GM19463 (cell line): ENCODE results near the gene PLCG1.

Experiments
- ATAC-seq: cut with Tn5 transposase; IDR thresholded peaks from one replicate; pipeline ENCODE4 v1.9.1; 2021; ENCODE audit warnings: mild to moderate bottlenecking, moderate library complexity; ENCODE audit not compliant: unreplicated experiment

Gene PLCG1

DNA sequence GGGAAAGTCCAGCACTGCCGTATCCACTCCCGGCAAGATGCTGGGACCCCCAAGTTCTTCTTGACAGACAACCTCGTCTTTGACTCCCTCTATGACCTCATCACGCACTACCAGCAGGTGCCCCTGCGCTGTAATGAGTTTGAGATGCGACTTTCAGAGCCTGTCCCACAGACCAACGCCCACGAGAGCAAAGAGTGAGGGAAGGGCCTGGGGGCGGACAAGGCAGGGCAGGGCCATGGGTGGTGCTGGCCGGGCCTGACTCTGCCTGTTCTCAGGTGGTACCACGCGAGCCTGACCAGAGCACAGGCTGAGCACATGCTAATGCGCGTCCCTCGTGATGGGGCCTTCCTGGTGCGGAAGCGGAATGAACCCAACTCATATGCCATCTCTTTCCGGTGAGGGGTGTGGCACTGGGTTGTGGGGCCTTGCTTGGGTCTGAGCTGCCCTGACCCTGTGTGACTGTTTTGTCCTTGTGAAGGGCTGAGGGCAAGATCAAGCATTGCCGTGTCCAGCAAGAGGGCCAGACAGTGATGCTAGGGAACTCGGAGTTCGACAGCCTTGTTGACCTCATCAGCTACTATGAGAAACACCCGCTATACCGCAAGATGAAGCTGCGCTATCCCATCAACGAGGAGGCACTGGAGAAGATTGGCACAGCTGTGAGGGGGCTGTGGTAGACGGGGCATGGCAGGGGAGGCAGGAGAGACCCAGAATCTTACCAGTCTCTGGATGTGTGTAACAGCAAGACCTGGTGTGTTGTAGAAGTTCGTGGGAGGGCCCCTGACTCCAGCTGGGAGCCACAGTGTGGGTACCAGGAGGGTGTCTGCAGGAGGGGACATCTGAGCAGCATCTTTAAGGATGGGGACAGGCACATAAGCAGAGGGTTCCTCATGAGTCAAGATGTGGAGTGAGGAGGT is 29.1 kb downstream of the PLCG1 start:
- no peak for ATAC-seq

- no peak for ATAC-seq
Observed at GRCh38 chr20:41167118-41167470, 29.8 kb downstream of the PLCG1 start.

DNA sequence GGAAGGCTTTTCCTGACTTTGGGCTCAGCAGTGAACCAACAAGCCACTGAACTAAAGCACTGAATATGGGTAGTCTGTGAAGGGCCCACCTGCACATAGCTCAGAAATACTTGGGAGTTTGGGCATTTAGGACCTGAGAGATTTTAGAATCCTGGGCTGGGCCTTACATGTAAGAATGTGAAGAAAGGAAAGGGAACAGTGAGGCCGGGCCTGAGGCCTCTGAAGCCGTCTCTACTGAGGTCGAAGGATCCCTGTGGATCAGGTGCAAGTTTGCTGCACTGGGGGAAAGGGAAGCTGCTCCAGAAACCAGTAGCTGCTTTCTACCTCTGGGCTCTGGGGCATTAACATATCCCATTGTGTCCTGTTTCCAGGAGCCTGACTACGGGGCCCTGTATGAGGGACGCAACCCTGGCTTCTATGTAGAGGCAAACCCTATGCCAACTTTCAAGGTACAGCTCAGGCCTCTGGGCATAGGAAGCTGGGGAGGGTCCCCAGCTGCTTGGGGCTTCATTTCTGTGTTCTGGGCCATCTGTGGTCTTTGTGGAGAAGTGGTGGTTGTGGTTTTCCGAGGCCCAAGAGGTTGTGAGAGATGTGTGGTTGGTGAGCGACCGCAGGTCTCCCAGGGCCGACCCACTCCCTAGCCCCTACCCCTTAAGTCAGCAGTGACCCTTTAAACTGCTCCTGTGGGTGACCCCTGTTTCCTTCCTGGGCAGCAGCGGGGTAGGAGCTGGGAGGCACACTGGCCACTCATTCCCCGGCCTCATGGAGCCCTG is 30.3 kb downstream of the PLCG1 start:
- peak; percentile 47 for ATAC-seq

GRCh38 chr20:41168281-41169161 is 31.2 kb downstream of the PLCG1 start:
- ATAC-seq = no peak

- ATAC-seq = no peak
Observed at GRCh38 chr20:41169162-41169690, 31.9 kb downstream of the PLCG1 start.

- ATAC-seq = no peak
Observed at GRCh38 chr20:41169791-41170351, 32.5 kb downstream of the PLCG1 start.

DNA sequence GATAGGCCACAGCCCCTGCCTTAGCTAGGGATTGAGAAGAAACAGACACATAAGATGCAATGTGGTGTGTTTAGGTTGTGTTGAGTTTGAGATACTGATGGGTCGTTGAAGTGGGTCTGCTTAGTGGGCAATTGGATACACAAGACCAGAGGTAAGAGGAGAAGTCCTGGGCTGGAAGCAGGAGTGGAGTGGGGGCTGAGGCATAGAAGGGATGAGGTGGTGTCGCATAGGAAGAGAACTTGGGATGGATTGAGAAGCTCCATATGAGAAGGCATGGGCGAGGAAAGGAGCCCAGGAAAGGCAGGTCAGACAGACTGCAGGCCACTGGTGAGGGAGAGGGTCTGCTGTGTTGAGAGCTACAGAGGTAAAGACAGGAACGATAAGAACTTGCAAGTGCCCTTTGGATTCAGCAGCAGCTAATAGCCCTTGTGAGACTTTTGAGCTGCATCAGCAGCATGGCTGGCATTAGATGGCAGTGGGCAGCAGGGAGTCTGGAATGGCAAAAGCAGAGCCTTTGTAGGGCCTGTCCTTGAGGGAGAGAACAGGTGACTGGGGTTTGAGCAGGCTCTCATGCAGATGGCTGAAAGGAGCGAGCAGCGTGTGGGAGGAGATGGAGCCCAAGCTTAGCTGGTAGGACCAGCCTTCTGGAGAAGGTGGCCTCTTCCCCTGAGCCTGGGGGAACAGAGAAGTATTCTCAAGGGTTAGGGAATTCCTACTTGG is 33.2 kb downstream of the PLCG1 start:
- ATAC-seq = no peak

DNA sequence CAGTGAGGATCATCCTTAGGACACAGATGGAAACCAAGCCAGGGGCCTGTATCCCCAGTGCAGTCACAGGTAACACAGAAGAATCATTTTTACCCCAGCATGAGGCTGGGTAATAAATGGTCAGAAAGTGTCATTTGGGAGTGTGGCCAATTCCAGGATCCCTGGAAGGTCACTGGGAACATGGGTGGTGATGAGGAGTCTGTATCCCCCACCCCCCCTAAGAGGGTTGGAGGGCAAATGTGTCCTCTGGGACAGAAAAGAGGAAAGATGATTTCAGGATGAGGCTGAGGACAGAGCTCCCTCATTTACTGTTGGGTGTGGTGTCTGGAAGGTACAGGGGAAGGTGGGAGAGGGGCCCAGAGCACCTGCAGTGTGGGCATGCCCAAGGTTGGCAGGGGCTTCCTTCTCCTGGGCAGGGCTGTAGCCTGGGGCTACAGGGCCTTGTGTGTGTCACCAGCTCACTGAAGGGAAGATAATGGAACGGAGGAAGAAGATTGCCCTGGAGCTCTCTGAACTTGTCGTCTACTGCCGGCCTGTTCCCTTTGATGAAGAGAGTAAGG is 34.5 kb downstream of the PLCG1 start:
- ATAC-seq = no peak

DNA sequence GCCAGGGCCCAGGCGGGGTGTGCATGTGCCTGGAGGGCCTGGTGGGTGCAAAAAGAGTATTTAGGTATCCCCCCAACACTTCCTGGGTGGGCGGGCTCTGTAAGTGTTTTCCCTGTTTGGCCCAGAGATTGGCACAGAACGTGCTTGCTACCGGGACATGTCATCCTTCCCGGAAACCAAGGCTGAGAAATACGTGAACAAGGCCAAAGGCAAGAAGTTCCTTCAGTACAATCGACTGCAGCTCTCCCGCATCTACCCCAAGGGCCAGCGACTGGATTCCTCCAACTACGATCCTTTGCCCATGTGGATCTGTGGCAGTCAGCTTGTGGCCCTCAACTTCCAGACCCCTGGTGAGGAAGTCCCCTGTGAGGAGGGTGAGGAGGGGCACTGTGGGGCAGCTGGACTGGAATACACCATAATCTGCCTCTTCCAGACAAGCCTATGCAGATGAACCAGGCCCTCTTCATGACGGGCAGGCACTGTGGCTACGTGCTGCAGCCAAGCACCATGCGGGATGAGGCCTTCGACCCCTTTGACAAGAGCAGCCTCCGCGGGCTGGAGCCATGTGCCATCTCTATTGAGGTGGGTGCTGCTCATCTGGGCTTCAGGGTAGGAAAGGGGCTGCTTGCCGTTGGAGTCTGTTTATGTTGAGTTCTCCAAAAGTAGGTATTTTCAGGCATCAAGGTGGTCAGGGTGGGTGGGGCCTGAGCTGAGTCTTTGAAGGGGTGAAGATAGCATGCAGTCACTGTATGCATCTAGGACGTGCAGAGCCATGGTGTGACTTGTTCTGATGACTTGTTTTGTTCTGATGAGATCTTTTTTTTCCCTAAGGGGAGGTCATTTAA is 35.2 kb downstream of the PLCG1 start:
- ATAC-seq = no peak

GRCh38 chr20:41173161-41173721 is 35.9 kb downstream of the PLCG1 start:
- no peak for ATAC-seq

DNA sequence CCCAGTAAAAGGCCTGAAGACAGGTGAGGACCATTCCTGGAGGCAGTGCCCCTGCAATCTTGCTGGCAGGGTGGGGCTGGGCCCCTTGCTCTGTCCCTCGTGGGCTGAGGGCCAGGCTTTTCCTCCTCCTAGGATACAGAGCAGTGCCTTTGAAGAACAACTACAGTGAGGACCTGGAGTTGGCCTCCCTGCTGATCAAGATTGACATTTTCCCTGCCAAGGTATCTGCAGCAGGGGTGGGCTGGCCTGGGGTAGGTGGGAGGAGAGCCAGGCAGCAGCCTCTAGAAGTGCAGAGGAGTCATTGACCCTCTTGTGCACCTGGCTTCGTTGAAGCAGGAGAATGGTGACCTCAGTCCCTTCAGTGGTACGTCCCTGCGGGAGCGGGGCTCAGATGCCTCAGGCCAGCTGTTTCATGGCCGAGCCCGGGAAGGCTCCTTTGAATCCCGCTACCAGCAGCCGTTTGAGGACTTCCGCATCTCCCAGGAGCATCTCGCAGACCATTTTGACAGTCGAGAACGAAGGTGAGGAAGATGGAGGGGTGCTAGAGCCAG is 36.5 kb downstream of the PLCG1 start:
- ATAC-seq = no peak

- ATAC-seq = no peak
Observed at GRCh38 chr20:41174373-41174772, 37.0 kb downstream of the PLCG1 start.

DNA sequence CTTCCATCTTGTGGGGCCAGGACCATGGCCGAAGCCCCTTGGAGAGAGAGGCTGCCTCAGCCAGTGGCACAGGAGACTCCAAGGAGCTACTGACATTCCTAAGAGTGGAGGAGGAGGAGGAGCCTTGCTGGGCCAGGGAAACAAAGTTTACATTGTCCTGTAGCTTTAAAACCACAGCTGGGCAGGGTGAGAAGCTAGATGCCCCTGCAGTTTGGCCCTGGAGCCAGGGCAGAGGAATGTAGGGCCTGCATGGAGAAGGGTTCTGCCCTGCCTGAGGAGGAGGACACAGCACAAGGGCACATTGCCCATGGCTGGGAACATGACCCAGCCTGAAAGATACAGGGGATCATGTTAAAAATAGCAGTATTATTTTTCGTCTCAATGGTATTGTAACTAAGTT is 37.4 kb downstream of the PLCG1 start:
- ATAC-seq = no peak

GRCh38 chr20:41175201-41175651 is 37.9 kb downstream of the PLCG1 start:
- no peak for ATAC-seq

GRCh38 chr20:41175727-41176330 is 38.5 kb downstream of the PLCG1 start:
- no peak for ATAC-seq

DNA sequence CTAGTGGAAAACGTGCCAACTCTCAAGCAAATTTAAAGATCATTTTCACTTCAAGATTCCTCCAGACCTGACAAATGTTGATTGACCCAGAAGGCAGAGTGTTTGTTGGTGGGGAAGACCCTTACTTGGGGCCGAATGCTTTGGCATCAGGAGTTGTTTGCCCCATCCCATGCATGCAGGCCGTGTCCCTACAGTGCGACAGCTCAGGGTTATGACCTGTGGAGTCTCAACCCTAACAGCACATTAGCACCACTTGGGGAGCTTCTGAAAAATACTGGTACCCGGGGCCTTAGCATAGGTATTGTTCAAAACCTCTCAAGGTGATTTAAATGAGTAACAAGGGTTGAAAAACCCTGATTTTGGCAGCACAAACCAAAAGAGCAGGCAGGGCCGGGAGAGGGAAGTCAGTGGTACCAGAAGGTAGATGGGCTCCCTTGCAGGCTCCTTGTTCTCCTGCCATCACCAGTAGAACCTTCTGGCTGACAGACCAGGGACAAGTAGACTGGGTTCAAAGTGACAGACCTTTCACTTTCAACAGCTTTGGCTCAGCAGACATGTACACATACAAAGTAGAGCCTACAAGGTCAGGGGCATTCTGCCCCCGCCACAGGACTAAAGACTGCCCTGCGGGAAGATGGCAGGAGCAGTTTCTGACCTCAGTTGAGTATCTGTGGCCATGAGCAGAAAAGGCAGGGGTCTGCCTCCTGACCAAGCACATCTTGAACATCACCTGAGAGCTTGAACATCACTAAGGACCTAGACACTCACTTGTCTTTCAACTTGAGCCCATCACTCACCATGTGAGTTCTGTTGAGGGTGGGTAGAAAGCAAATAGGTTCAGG is 39.6 kb downstream of the PLCG1 start:
- no peak for ATAC-seq

GRCh38 chr20:41177636-41178035 is 40.3 kb downstream of the PLCG1 start:
- no peak for ATAC-seq
